COLO668 (cell line): ENCODE measurements around the gene FHAD1.

Source experiments
- DNase-seq: peaks from one replicate; lab custom pipeline; 2025; ENCODE audit not compliant: unreplicated experiment; lab: John Stamatoyannopoulos, UW

Gene FHAD1

DNA sequence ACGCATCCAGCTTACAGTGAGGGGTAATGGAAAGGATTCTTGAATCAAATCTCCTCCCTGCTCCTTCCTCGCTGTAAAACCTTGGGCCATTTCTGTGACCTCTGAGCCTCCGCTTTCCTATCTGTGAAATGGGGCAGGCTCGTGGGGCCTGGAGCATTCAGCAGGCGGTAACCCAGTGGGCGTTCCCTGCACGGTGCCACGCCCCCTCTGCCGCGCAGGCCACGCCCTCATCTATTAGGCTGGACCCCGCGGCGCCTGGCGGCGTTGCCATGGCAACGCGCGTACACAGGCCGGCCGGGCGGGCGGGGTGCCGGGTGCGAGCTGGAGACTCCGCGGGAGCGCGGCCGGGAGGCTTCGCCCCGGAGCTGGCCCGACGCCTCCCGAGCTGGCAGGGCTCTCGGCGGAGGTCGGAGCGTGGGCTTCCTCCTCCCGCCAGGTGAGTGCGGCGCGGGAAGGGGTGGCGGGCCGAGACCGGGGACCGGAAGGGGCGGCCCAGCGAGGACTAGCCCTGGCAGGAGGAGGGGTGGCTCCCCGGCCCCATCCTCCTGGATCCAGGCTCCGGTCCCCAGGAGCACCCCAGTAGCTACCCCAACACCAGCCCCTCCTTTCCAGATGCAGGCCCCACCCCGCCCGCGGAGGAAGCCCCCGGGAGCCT, at the start of gene FHAD1:
Gene FHAD1, plus strand, starts transcription at position 264 of the 655 bp plus-strand sequence. CDS start 4,562 bp downstream, outside the sequence.
- DNase-seq = peak; percentile 95

DNA sequence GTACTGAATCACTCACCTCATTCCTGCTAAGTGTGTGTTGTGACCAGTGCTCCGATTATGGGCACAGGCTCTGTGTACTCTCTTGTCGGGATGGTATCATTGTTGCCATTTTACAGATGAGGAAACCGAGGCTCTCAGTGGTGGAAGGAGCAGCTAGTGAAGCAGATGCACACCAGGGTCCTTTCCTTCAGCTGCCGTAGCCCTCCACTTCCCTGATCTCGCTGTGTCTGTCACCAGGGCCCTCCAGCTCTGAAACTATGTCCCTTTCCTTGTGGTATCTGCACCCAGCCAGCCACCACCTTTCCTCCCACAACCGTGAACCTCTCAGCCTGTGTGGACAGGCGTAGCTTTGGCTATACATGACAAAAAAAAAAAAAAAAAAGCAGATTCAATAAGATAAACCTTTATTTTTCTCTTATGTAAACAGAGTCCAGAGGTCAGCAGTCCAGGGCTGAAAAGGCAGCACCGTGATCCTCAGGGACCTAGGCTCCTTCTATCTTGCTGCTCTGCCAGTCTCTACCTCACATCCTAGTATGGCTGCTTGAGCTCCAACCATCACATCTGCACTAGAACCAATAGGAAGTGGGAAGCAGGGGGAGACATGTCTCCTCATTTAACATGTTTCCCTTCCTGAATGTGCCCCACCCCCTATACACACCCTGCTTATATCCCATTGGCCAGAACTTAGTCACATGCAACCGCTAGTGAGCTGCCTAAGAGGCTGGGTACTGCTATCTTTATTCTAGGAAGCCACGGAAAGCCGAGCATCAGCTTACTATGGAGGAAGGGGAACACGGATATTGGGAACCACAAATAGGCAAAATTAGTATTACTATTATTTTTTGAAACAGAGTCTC, 49.2 kb upstream of the FHAD1 start:
- no peak for DNase-seq

GRCh38 chr1:15198684-15199083, 48.3 kb upstream of the FHAD1 start:
- no peak for DNase-seq

DNA sequence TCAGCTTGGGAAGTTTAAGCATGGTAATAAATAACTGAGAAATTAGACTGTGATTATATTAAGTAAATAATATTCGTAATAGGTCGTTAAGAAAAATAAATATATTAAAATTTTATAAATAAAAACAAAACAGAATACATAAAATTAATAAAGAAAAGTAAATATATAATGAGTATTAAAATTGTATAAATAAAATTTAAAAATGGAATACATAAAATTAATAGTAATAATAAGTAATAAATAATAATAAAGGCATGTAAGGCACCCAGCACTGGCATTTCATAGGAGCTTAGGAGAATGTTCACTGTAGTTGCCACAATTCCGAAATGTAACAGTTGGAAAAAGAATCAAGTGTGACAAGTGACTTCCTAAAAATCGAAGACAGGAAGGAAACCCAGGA, 45.8 kb upstream of the FHAD1 start:
- no peak for DNase-seq

- DNase-seq = peak; percentile 48
Measured at GRCh38 chr1:15201849-15202551, 45.0 kb upstream of the FHAD1 start.

- DNase-seq = no peak
Measured at GRCh38 chr1:15204931-15205330, 42.1 kb upstream of the FHAD1 start.

- no peak for DNase-seq
Measured at GRCh38 chr1:15205586-15206346, 41.3 kb upstream of the FHAD1 start.

DNA sequence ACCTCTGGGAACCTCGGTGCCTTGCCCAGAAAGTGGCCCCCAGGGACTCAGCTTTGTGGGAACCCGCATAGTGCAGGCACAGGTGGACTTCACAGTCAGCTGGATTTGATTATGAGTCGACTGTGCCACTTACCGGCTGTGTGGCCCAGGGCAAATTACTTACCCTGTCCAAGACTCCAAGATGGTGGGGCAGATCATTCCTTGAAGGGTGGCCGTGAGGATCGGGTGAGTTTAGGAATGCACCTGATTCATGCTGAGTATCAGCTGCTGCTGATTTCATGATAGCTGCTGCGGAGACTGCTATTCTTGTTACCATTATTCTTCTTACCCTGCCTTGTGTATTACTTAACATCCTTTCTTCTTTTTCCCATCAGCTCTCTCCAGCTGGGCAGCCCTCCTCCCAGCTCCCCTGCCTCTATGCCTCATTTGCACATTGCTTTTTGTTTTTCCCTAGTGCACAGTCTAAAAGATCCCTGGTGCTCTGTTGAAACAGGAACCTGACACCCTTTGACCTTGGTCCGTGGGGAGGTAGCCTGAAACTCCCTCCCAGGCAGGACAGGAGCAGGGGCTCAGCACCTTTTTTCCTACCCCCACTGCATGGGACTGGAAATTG, 40.5 kb upstream of the FHAD1 start:
- DNase-seq = peak; percentile 79

GRCh38 chr1:15207031-15207828, 39.8 kb upstream of the FHAD1 start:
- peak; percentile 57 for DNase-seq

GRCh38 chr1:15207829-15208429, 39.1 kb upstream of the FHAD1 start:
- no peak for DNase-seq

DNA sequence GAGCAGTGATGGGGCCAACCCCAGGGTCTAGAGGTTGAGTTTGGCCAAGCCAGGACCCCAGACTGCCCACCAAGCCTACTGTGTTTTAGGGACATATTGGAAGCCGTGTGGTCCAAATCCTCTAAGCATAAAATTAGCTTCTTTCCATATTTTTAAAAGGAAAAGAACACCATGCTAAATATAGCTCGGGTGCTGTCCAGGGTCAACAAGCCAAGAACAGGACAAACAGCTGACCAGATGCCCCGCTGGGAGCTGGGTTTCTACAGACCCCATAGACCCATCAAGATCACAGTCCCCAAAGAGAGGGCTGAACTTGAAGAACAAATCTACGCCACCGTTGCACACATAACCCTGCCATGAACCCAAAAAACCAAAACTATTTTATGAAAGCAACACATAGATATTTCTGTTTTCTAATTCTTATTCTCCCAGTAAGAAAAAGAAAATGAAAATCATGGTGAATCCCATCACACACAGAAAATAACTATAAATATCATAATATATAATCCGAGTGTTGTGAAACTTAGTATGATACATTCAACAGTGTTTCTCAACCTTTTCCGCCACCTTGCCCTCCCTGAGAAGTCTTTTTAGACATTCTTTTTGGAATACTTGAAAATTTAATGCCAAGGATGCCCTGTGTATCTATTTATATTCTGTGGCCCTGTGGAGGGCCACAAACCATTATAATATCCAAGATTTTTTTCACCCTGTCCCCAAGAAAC, 36.2 kb upstream of the FHAD1 start:
- no peak for DNase-seq

DNA sequence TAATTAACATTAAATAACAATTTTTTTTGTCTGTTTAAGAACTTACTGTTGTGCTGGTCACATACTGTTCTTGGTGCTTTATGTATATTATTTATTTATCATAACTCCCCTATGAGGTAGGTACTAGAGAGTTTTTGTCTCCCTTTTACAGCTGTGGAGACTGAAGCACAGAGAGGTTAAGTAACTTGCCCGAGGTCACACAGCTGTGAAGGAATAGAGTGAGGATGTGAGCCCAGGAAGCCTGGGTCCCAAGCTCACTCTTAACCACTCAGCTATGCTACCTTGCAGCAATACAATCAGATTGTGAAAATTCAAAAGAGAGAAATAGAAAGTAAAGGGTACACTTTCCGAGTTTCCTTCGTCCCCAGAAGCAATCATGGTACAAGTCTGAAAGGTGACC, 35.6 kb upstream of the FHAD1 start:
- no peak for DNase-seq

DNA sequence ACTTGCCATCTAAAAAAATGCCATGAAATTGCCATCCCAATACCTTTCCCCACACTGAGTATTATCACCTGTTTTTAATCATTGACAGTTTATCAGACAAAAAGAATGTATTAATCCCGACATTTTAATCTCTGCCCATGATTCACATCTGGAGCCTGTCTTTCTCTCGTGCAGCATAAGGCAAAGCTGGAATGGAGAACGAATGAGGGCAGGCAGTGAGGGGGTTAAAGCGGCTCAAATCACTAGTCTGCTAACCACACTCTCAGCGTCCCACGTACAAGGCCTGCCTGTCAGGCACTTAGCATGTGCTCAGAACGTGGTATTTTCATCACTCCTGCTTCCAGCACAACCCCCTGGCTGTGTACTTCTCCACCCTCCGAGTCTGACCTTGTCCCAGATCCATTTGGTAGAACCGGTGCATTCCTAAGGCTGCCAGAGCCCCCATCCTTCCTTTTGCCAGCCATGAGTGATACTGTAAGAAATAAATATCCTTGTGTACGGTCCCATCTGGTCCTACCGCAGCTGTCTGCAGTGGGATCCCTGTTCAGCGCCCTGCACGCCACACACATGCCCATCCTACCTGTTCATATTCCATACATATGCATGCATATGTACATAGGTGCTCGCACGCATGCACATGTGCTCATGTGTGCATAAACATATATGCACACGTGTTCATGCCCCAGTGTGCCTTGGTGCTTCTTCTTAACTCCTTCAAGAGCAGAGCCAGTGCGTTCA, 34.6 kb upstream of the FHAD1 start:
- no peak for DNase-seq

GRCh38 chr1:15212954-15213291, 34.1 kb upstream of the FHAD1 start:
- no peak for DNase-seq

DNA sequence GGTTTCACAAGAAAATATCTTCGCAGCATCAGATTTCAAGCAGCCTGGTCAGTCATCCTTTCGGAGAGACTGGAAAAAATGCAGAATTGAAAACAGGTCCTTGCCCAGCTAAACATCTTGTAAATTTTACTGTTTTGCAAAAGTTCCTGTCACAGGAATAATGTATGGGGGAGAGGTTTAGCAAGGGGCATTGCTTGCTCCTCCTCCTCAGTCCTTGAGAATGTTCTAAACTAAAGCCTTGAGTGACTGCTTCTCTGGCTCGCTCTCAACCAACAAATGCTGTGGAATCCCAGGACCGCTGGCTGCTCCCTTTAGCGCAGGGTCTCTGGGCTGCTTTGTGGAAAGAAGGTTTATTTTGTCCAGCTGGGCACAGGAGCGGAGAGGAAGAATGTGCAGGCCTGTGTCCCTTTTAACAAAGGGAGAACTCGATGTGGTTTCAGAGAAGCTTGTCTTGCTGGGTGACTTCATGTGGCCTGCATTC, 33.6 kb upstream of the FHAD1 start:
- DNase-seq = no peak

- DNase-seq = no peak
Measured at GRCh38 chr1:15214527-15214926, 32.5 kb upstream of the FHAD1 start.

DNA sequence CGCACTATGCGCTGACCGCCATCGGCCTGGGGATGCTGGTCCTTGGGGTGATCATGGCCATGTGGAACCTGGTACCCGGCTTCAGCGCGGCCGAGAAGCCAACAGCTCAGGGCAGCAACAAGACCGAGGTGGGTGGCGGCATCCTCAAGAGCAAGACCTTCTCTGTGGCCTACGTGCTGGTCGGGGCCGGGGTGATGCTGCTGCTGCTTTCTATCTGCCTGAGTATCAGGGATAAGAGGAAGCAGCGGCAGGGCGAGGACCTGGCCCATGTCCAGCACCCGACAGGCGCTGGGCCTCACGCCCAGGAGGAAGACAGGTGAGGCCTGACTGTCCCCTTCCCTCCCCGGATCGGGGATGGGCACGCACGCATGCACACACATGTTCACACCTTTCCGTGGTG, 31.9 kb upstream of the FHAD1 start:
- DNase-seq = no peak

DNA sequence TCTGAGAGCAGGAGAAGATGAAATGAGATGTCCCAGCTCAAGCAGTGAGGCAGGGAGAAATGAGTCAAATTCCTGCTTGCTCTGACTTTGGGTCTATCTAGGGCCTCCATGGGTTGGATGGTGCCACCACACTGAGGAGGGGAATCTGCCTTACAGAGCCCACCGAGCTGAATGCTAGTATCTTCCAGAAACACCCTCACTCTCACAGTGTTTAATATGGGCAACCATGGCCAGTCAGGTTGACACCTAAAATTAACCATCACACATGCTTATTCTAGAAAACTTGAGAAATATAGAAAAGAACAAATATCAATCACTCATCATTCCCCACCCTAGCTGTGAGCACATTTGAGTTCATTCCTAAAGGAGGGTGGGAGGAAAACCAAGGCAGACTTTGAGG, 29.4 kb upstream of the FHAD1 start:
- no peak for DNase-seq
